Measurements from ENCODE around the gene RANBP17.

DNA sequence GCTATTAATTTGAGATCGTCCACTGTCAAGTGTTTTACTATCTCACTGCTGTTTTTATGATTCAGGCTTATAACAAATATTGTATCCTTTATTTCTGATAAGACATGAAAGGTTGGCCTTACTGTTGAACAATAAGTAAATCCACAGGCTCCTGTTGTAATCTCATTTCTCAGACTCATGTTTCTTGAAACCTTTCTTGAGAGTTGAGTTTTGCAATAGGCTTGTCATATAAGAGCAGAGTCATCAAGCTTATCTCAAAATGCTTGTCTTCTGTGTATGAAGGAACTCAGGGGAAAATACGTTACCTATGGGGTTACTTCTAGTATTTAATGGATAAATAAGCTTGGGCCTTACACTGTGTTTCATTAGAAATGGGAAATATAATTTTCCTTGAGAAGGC, 438.0 kb downstream of the RANBP17 start:
- TF ChIP-seq, protein P1, sequence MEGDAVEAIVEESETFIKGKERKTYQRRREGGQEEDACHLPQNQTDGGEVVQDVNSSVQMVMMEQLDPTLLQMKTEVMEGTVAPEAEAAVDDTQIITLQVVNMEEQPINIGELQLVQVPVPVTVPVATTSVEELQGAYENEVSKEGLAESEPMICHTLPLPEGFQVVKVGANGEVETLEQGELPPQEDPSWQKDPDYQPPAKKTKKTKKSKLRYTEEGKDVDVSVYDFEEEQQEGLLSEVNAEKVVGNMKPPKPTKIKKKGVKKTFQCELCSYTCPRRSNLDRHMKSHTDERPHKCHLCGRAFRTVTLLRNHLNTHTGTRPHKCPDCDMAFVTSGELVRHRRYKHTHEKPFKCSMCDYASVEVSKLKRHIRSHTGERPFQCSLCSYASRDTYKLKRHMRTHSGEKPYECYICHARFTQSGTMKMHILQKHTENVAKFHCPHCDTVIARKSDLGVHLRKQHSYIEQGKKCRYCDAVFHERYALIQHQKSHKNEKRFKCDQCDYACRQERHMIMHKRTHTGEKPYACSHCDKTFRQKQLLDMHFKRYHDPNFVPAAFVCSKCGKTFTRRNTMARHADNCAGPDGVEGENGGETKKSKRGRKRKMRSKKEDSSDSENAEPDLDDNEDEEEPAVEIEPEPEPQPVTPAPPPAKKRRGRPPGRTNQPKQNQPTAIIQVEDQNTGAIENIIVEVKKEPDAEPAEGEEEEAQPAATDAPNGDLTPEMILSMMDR (IDR thresholded peaks at IDR 0.05): no peak
- no peak for TF ChIP-seq POLR2A (IDR thresholded peaks at IDR 0.05)
